Measurements from ENCODE around the gene SNAI1.
A peak's percentile ranks its signal among the peaks of the same experiment; 100 is the strongest.

SNAI1 gene

DNA sequence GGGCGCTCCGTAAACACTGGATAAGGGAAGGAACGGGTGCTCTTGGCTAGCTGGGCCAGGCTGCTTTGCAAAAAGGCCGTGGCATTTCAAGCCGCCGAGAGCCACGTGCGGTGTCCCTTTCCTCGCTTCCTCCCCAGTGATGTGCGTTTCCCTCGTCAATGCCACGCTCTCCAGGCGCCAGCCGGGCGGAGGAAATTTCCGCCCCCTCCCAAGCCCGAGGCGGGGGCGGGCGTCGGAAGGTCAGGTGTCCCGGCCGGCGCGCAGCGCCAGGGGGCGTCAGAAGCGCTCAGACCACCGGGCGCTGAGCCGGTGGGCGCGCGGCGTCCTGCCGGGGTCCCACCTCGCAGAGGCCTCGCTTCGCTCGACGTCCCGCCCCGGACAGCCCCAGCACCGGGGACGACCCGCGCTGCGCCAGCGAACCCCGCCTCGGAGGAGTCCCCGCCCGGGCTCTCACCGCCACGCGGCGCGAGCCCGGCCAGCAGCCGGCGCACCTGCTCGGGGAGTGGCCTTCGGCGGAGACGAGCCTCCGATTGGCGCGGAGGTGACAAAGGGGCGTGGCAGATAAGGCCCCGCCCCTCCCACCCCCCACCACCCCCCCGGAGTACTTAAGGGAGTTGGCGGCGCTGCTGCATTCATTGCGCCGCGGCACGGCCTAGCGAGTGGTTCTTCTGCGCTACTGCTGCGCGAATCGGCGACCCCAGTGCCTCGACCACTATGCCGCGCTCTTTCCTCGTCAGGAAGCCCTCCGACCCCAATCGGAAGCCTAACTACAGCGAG, at the start of gene SNAI1:
TSS of gene SNAI1 (plus strand) at position 635 of the 777 bp plus-strand sequence. CDS start at position 715, 80 bp downstream.
- H3K9me3 ChIP-seq (ENCODE audit: insufficient read depth, low read length) = no peaks in the 10 kb centered on the region
- no peaks in the 10 kb centered on the region for H3K36me3 ChIP-seq (ENCODE audit: low read length)
- peak within 1 kb of the TSS; percentile 93 for H2AFZ ChIP-seq (ENCODE audit: low read depth, low read length, severe bottlenecking)
- H3K27me3 ChIP-seq (ENCODE audit: low read length) = no peaks in the 10 kb centered on the region
- no peaks in the 10 kb centered on the region for H3K9me2 ChIP-seq (replicated peaks; ENCODE audit: insufficient read depth, low read length)
- no peaks in the 10 kb centered on the region for H3F3A ChIP-seq (ENCODE audit: insufficient read depth)
- peak within 1 kb of the TSS; percentile 66 for H3K4me2 ChIP-seq (ENCODE audit: low read depth, low read length, poor library complexity, severe bottlenecking)
- H3K27ac ChIP-seq (ENCODE audit: low read depth, low read length) = no peak within 1 kb of the TSS
- TF ChIP-seq, protein P1, sequence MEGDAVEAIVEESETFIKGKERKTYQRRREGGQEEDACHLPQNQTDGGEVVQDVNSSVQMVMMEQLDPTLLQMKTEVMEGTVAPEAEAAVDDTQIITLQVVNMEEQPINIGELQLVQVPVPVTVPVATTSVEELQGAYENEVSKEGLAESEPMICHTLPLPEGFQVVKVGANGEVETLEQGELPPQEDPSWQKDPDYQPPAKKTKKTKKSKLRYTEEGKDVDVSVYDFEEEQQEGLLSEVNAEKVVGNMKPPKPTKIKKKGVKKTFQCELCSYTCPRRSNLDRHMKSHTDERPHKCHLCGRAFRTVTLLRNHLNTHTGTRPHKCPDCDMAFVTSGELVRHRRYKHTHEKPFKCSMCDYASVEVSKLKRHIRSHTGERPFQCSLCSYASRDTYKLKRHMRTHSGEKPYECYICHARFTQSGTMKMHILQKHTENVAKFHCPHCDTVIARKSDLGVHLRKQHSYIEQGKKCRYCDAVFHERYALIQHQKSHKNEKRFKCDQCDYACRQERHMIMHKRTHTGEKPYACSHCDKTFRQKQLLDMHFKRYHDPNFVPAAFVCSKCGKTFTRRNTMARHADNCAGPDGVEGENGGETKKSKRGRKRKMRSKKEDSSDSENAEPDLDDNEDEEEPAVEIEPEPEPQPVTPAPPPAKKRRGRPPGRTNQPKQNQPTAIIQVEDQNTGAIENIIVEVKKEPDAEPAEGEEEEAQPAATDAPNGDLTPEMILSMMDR (IDR thresholded peaks at IDR 0.05; ENCODE audit: insufficient read depth, low read length, poor library complexity, severe bottlenecking) = peak; percentile 42
- TF ChIP-seq EZH2phosphoT487 (conservative IDR thresholded peaks at IDR 0.05; ENCODE audit: low read length) = no peak
- peak within 1 kb of the TSS; percentile 52 for H3K4me3 ChIP-seq (ENCODE audit: insufficient read depth, low read length, poor library complexity, severe bottlenecking)
- no peaks in the 10 kb centered on the region for H4K20me1 ChIP-seq (ENCODE audit: low read depth, low read length)
- H3K9ac ChIP-seq (ENCODE audit: low read length) = peak within 1 kb of the TSS; percentile 49
- no peaks in the 10 kb centered on the region for H3K79me2 ChIP-seq (ENCODE audit: insufficient read depth, low read length)

DNA sequence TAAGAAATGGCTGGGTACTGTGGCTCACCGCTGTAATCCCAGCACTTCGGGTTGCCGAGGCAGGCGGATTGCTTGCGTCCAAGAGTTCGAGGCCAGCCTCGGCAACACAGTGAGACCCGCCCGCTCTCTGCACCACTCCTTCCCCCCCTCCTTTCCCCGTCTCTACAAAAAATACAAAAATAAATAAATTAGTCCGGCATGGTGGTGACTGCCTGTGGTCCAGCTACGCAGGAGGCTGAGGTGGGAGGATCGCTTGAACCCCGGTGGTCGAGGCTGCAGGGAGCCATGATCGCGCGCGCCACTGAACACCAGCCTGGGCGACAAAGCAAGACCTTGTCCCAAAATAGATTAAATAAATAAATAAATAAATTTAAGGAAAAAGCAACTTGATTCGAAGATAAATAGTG, 47.0 kb upstream of the SNAI1 start:
- Histone ChIP-seq H3K9me2 (replicated peaks; ENCODE audit: insufficient read depth, low read length) (no peaks in the 10 kb centered on the region), H3K4me3 (ENCODE audit: insufficient read depth, low read length, poor library complexity, severe bottlenecking) (peak overlapping the region; percentile 95), H4K20me1 (ENCODE audit: low read depth, low read length) (no peaks in the 10 kb centered on the region), H3F3A (ENCODE audit: insufficient read depth) (peaks cover 25% of the 10 kb centered on the region), H3K9ac (ENCODE audit: low read length) (peak overlapping the region; percentile 48), H3K27me3 (ENCODE audit: low read length) (no peaks in the 10 kb centered on the region), H2AFZ (ENCODE audit: low read depth, low read length, severe bottlenecking) (peak overlapping the region; percentile 100), H3K79me2 (ENCODE audit: insufficient read depth, low read length) (peaks cover 42% of the 10 kb centered on the region), H3K9me3 (ENCODE audit: insufficient read depth, low read length) (no peaks in the 10 kb centered on the region), H3K36me3 (ENCODE audit: low read length) (no peaks in the 10 kb centered on the region), H3K27ac (ENCODE audit: low read depth, low read length) (peak overlapping the region; percentile 49), H3K4me2 (ENCODE audit: low read depth, low read length, poor library complexity, severe bottlenecking) (peak overlapping the region; percentile 92)
- no peak for TF ChIP-seq EZH2phosphoT487 (conservative IDR thresholded peaks at IDR 0.05; ENCODE audit: low read length)
- TF ChIP-seq, protein P1 (IDR thresholded peaks at IDR 0.05; ENCODE audit: insufficient read depth, low read length, poor library complexity, severe bottlenecking) = no peak

DNA sequence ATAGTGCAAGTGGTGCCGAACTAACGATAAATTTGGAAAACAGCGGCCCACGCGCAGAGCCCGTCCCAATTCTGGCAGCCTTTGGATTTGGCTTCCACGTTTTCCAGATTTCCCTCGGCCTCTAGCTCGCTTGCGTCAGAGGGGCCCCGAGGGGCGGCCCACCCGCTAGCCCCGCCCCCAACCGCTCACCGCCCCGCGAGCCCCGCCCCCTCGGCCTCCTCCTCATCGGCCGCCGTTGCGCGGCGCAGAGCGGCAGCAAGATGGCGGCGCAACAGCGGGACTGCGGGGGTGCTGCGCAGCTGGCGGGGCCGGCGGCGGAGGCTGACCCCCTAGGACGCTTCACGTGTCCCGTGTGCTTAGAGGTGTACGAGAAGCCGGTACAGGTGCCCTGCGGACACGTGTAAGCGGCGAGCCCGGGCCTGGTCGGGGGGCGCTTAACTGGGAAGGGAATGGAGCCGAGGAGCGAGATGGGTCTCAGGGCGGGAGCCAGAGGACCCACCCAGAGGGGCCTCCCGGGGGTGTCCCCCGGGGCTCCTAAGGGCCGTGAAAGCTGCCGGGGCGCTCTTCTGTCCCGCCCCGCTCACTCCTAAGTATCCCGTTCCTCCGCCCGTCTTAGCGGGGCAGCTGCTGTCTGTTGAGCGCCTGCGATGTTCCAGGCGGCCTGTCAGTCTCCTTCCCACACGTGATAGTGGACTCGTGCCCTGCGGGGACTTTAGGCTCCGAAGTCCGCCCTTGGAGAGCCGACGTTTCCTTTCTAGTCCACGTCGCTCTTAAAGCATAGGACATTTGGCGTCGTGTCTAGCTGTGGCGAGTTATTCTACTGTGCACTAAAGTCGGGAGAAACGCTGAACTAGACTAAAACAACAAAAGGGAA, 46.4 kb upstream of the SNAI1 start, which contains the start of gene RNF114:
TSS of gene RNF114 (plus strand) at position 245 of the 874 bp plus-strand sequence. CDS start at position 261, 16 bp downstream.
- no peaks in the 10 kb centered on the region for H4K20me1 ChIP-seq (ENCODE audit: low read depth, low read length)
- H3K36me3 ChIP-seq (ENCODE audit: low read length) = no peaks in the 10 kb centered on the region
- H3K9me2 ChIP-seq (replicated peaks; ENCODE audit: insufficient read depth, low read length) = no peaks in the 10 kb centered on the region
- H3K9me3 ChIP-seq (ENCODE audit: insufficient read depth, low read length) = no peaks in the 10 kb centered on the region
- H3K27ac ChIP-seq (ENCODE audit: low read depth, low read length) = peak within 1 kb of the TSS; percentile 49
- H3K79me2 ChIP-seq (ENCODE audit: insufficient read depth, low read length) = peaks cover 48% of the 10 kb centered on the region
- H2AFZ ChIP-seq (ENCODE audit: low read depth, low read length, severe bottlenecking) = peak within 1 kb of the TSS; percentile 100
- TF ChIP-seq, protein P1 (IDR thresholded peaks at IDR 0.05; ENCODE audit: insufficient read depth, low read length, poor library complexity, severe bottlenecking) = no peak
- H3K9ac ChIP-seq (ENCODE audit: low read length) = peak within 1 kb of the TSS; percentile 89
- peaks cover 25% of the 10 kb centered on the region for H3F3A ChIP-seq (ENCODE audit: insufficient read depth)
- no peaks in the 10 kb centered on the region for H3K27me3 ChIP-seq (ENCODE audit: low read length)
- H3K4me3 ChIP-seq (ENCODE audit: insufficient read depth, low read length, poor library complexity, severe bottlenecking) = peak within 1 kb of the TSS; percentile 95
- H3K4me2 ChIP-seq (ENCODE audit: low read depth, low read length, poor library complexity, severe bottlenecking) = peak within 1 kb of the TSS; percentile 92
